ENCODE data around the gene SLC5A5. TPM values are rescaled to one million over a fixed set of nuclear protein-coding genes. Genes with fewer than 3 reads are reported as not detected.

The SLC5A5 gene
- total RNA-seq, 1 experiment from 2014 or later: 1.8 TPM

- no CpG with 5 or more reads among the region's 7 CpGs for WGBS (ENCODE audit: extremely low coverage, insufficient read length, low lambda C conversion rate)
- DNase-seq: no peak
- no peaks in the 10 kb centered on the region; a peak in 1 of 5 replicates for H3K9me3 Mint-ChIP-seq
These were observed 16.5 kb downstream of the SLC5A5 start for GRCh38 chr19:17888260-17888659.

More at GRCh38 chr19:17888260-17888659, 16.5 kb downstream of the SLC5A5 start:
- H2BK15ac ChIP-seq (ENCODE audit: low read depth, low read length): no peak overlapping the region
- no peaks in the 10 kb centered on the region for H3K9me3 ChIP-seq (ENCODE audit: control insufficient read depth, low read depth, low read length)
- H3K23me2 ChIP-seq (ENCODE audit: insufficient read length, low read depth, low read length, poor library complexity, severe bottlenecking): no peaks in the 10 kb centered on the region
- no peak overlapping the region for H3K4me2 ChIP-seq (ENCODE audit: insufficient read depth, insufficient read length, low read length)
- H4K20me1 ChIP-seq (ENCODE audit: control insufficient read depth, insufficient read depth, insufficient read length): no peaks in the 10 kb centered on the region
- no peak overlapping the region for H3K27ac ChIP-seq (ENCODE audit: insufficient read length, low read depth, low read length)
- no peak overlapping the region for H3K18ac ChIP-seq (ENCODE audit: insufficient read length, low read depth, low read length)
- H2BK120ac ChIP-seq (ENCODE audit: low read depth, low read length, poor library complexity, severe bottlenecking): no peak overlapping the region
- no peaks in the 10 kb centered on the region for H3K27me3 ChIP-seq (ENCODE audit: insufficient read depth, low read length)
- H2BK5ac ChIP-seq (ENCODE audit: insufficient read length, low read length): no peak overlapping the region
- H4K8ac ChIP-seq (replicated peaks; ENCODE audit: insufficient read length, low read depth, low read length): no peak overlapping the region
- H3K4me3 Mint-ChIP-seq: no peak overlapping the region
- no peak overlapping the region for H3K4ac ChIP-seq (ENCODE audit: low read depth, low read length)
- no peaks in the 10 kb centered on the region for H3K4me1 ChIP-seq (ENCODE audit: insufficient read depth, low read length)
- no peak overlapping the region for H3K14ac ChIP-seq (ENCODE audit: insufficient read depth, low read length)
- no peak overlapping the region for H3K9ac ChIP-seq (ENCODE audit: extremely low read depth, insufficient read length, low read length)
- no peak overlapping the region for H2AK5ac ChIP-seq (ENCODE audit: insufficient read length, low read length)
- H4K91ac ChIP-seq (ENCODE audit: insufficient read length, low read depth, low read length): no peak overlapping the region
- no peak for TF ChIP-seq CTCF (conservative IDR thresholded peaks at IDR 0.05)
- H3K56ac ChIP-seq (ENCODE audit: insufficient read length, low read depth, low read length): no peak overlapping the region
- H2BK20ac ChIP-seq (ENCODE audit: low read depth, low read length, poor library complexity, severe bottlenecking): no peak overlapping the region
- H3K27ac Mint-ChIP-seq: no peak overlapping the region
- H3K27me3 Mint-ChIP-seq (ENCODE audit: low read depth): peaks cover 15% of the 10 kb centered on the region
- no peaks in the 10 kb centered on the region for H3K79me2 ChIP-seq (ENCODE audit: insufficient read depth, low read length)
- H3K36me3 Mint-ChIP-seq (ENCODE audit: insufficient read depth in 1 of 3, low read depth in 3 of 3): no peaks in the 10 kb centered on the region
- no peak overlapping the region for H3T11ph ChIP-seq (ENCODE audit: low read length)
- peaks cover 6 to 12% of the 10 kb centered on the region in 2 experiments for H3K4me1 Mint-ChIP-seq
- no peak overlapping the region for H4K5ac ChIP-seq (ENCODE audit: insufficient read length, low read depth, low read length)
- no peak overlapping the region for H2BK12ac ChIP-seq (ENCODE audit: insufficient read length, low read depth, low read length)
- H2AFZ ChIP-seq (ENCODE audit: low read length): no peak overlapping the region
- no peak overlapping the region for H3K23ac ChIP-seq (ENCODE audit: insufficient read length, low read depth, low read length)
- H3K79me1 ChIP-seq (ENCODE audit: insufficient read depth, low read depth, low read length, poor library complexity, severe bottlenecking): no peaks in the 10 kb centered on the region

Measured in H9 (cell line).